H9 (cell line): ENCODE data around the gene SNX25. TPM values are rescaled to one million over a fixed set of nuclear protein-coding genes. Genes with fewer than 3 reads are reported as not detected.

ENCODE experiments used
- DNase-seq: peaks from one replicate; pipeline ENCODE4 v3.0.0-alpha.2; 2017
- H2AFZ ChIP-seq: one replicate; pipeline ENCODE4 v1.6.1; 2013; ENCODE audit warnings: mild to moderate bottlenecking, low read length, control low read depth, moderate library complexity
- H2AK5ac ChIP-seq: 2 replicates; pipeline ENCODE4 v1.6.1; 2013; ENCODE audit warnings: low read length, control low read depth, mixed read lengths; ENCODE audit not compliant: insufficient read length
- H2BK120ac ChIP-seq: one replicate; pipeline ENCODE4 v1.6.1; 2013; ENCODE audit warnings: low read depth, mild to moderate bottlenecking, low read length, control low read depth, inconsistent platforms; ENCODE audit not compliant: poor library complexity, severe bottlenecking
- H2BK12ac ChIP-seq: 2 replicates; pipeline ENCODE4 v1.6.1; 2013; ENCODE audit warnings: low read length, control low read depth, mixed read lengths, low read depth; ENCODE audit not compliant: insufficient read length
- H2BK15ac ChIP-seq: 2 replicates; pipeline ENCODE4 v1.6.1; 2013; ENCODE audit warnings: low read depth, low read length, control low read depth
- H2BK20ac ChIP-seq: one replicate; pipeline ENCODE4 v1.6.1; 2013; ENCODE audit warnings: low read depth, mild to moderate bottlenecking, low read length, control low read depth, inconsistent platforms; ENCODE audit not compliant: poor library complexity, severe bottlenecking
- H2BK5ac ChIP-seq: 2 replicates; pipeline ENCODE4 v1.6.1; 2013; ENCODE audit warnings: low read length, control low read depth, mixed read lengths; ENCODE audit not compliant: insufficient read length
- H3K14ac ChIP-seq: 2 replicates; pipeline ENCODE4 v1.6.1; 2013; ENCODE audit warnings: low read length, control low read depth; ENCODE audit not compliant: insufficient read depth
- H3K18ac ChIP-seq: 2 replicates; pipeline ENCODE4 v1.6.1; 2013; ENCODE audit warnings: low read depth, mild to moderate bottlenecking, mixed read lengths, low read length, control low read depth; ENCODE audit not compliant: insufficient read length
- H3K23ac ChIP-seq: 2 replicates; pipeline ENCODE4 v1.6.1; 2013; ENCODE audit warnings: low read length, control low read depth, mixed read lengths, low read depth; ENCODE audit not compliant: insufficient read length
- H3K23me2 ChIP-seq: 2 replicates; pipeline ENCODE4 v1.6.1; 2013; ENCODE audit warnings: low read depth, mild to moderate bottlenecking, mixed read lengths, low read length, control low read depth; ENCODE audit not compliant: insufficient read length, poor library complexity, severe bottlenecking
- H3K27ac ChIP-seq: 2 replicates; pipeline ENCODE4 v1.5.1; 2013; ENCODE audit warnings: low read length, control low read depth, mixed read lengths, low read depth; ENCODE audit not compliant: insufficient read length
- H3K27me3 ChIP-seq: 2 replicates; pipeline ENCODE4 v1.6.1; 2013; ENCODE audit warnings: low read length, control low read depth, inconsistent platforms; ENCODE audit not compliant: insufficient read depth
- H3K4ac ChIP-seq: 2 replicates; pipeline ENCODE4 v1.6.1; 2013; ENCODE audit warnings: low read depth, mild to moderate bottlenecking, control low read depth, inconsistent platforms, low read length, moderate library complexity
- H3K4me1 ChIP-seq: 2 replicates; pipeline ENCODE4 v1.6.1; 2013; ENCODE audit warnings: low read length, control low read depth, inconsistent platforms; ENCODE audit not compliant: insufficient read depth
- H3K4me2 ChIP-seq: 2 replicates; pipeline ENCODE4 v1.6.1; 2013; ENCODE audit warnings: low read length, control low read depth, mixed read lengths; ENCODE audit not compliant: insufficient read length, insufficient read depth
- H3K56ac ChIP-seq: 2 replicates; pipeline ENCODE4 v1.6.1; 2013; ENCODE audit warnings: low read depth, mild to moderate bottlenecking, mixed read lengths, low read length, control low read depth; ENCODE audit not compliant: insufficient read length
- H3K79me1 ChIP-seq: 2 replicates; pipeline ENCODE4 v1.6.1; 2013; ENCODE audit warnings: low read depth, mild to moderate bottlenecking, moderate library complexity, low read length, control low read depth, inconsistent platforms; ENCODE audit not compliant: insufficient read depth, poor library complexity, severe bottlenecking
- H3K79me2 ChIP-seq: 2 replicates; pipeline ENCODE4 v1.6.1; 2013; ENCODE audit warnings: low read length, control low read depth, inconsistent platforms; ENCODE audit not compliant: insufficient read depth
- H3K9ac ChIP-seq: 2 replicates; pipeline ENCODE4 v1.6.1; 2013; ENCODE audit warnings: low read length, control low read depth, mixed read lengths; ENCODE audit not compliant: insufficient read length; ENCODE audit errors: extremely low read depth
- H3K9me3 ChIP-seq: one replicate; pipeline ENCODE4 v1.6.1; 2013; ENCODE audit warnings: low read depth, low read length, inconsistent platforms; ENCODE audit not compliant: control insufficient read depth
- H3T11ph ChIP-seq: one replicate; pipeline ENCODE4 v1.6.1; 2013; ENCODE audit warnings: mild to moderate bottlenecking, low read length, control low read depth, inconsistent platforms
- H4K20me1 ChIP-seq: one replicate; pipeline ENCODE4 v1.6.1; 2013; ENCODE audit not compliant: control insufficient read depth, insufficient read length, insufficient read depth
- H4K5ac ChIP-seq: 2 replicates; pipeline ENCODE4 v1.6.1; 2013; ENCODE audit warnings: low read depth, mild to moderate bottlenecking, mixed read lengths, low read length, control low read depth; ENCODE audit not compliant: insufficient read length
- H4K8ac ChIP-seq: replicated peaks from 2 replicates; pipeline ENCODE4 v1.6.1; 2013; ENCODE audit warnings: low read length, control low read depth, mixed read lengths, low read depth; ENCODE audit not compliant: insufficient read length
- H4K91ac ChIP-seq: 2 replicates; pipeline ENCODE4 v1.6.1; 2013; ENCODE audit warnings: low read depth, mild to moderate bottlenecking, moderate library complexity, mixed read lengths, low read length, control low read depth; ENCODE audit not compliant: insufficient read length
- H3K27ac Mint-ChIP-seq, 3 experiments: 2 replicates in 2 of 3; 3 replicates in 1 of 3; pipeline ENCODE4 v1.8.0; 2020 to 2021; ENCODE audit warnings: mixed read lengths in 3 of 3, mild to moderate bottlenecking in 1 of 3, moderate library complexity in 1 of 3
- H3K27me3 Mint-ChIP-seq: 2 replicates; pipeline ENCODE4 v1.8.0; 2021; ENCODE audit warnings: low read depth, mild to moderate bottlenecking, moderate library complexity, mixed read lengths
- H3K36me3 Mint-ChIP-seq, 3 experiments: 2 replicates in 2 of 3; 3 replicates in 1 of 3; pipeline ENCODE4 v1.8.0; 2020 to 2021; ENCODE audit warnings: low read depth in 3 of 3, mixed read lengths in 3 of 3; ENCODE audit not compliant: insufficient read depth in 1 of 3
- H3K4me1 Mint-ChIP-seq, 2 experiments: 2 replicates each; pipeline ENCODE4 v1.8.0; 2020; ENCODE audit warnings: mixed read lengths in 2 of 2
- H3K4me3 Mint-ChIP-seq, 2 experiments: 2 replicates in 1 of 2; 3 replicates in 1 of 2; pipeline ENCODE4 v1.8.0; 2020 to 2021; ENCODE audit warnings: mild to moderate bottlenecking in 2 of 2, mixed read lengths in 2 of 2, moderate library complexity in 1 of 2
- H3K9me3 Mint-ChIP-seq, 2 experiments: 2 replicates in 1 of 2; 3 replicates in 1 of 2; pipeline ENCODE4 v1.8.0; 2020; ENCODE audit warnings: mild to moderate bottlenecking in 2 of 2, mixed read lengths in 2 of 2, moderate library complexity in 1 of 2
- CTCF ChIP-seq: fragments of 200-600 bp; sonication (generic); conservative IDR thresholded peaks from 3 replicates; pipeline ENCODE4 v1.8.0; 2021; ENCODE audit warnings: antibody characterized with exemption, mild to moderate bottlenecking
- WGBS: extraction: QIAGEN DNeasy Blood & Tissue Kit; methylation state at CpG from one replicate; pipeline ENCODE4 v1.1.7; 2013; ENCODE audit warnings: missing lambda C conversion rate, low lambda C conversion rate, mixed read lengths; ENCODE audit not compliant: insufficient read length; ENCODE audit errors: extremely low coverage; 5-methylcytosine and 5-hydroxymethylcytosine counted together
- total RNA-seq: library from RNA; stranded (reverse); gene quantifications from 2 replicates; pipeline ENCODE4 v1.2.1, GENCODE V29; 2021

Gene SNX25
- total RNA-seq, 1 experiment from 2014 or later, result 28.2 TPM

GRCh38 chr4:185205697-185206342 is 3.6 kb upstream of the SNX25 start:
- Histone ChIP-seq H4K8ac (no peak overlapping the region), H3K23ac (no peak overlapping the region), H2BK120ac (no peak overlapping the region), H3K27ac (no peak overlapping the region), H3K23me2 (peaks cover 6% of the 10 kb centered on the region), H4K20me1 (no peaks in the 10 kb centered on the region), H3K27me3 (no peaks in the 10 kb centered on the region; the same call in 1 of the 2 replicates), H3T11ph (no peak overlapping the region), H3K4ac (no peak overlapping the region), H2BK12ac (no peak overlapping the region), H3K18ac (no peak overlapping the region), H3K79me1 (no peaks in the 10 kb centered on the region), H2BK15ac (no peak overlapping the region), H3K4me2 (no peak overlapping the region), H3K56ac (no peak overlapping the region), H3K4me1 (peaks cover 7% of the 10 kb centered on the region; the same call in 1 of the 2 replicates), H4K5ac (no peak overlapping the region), H2BK5ac (no peak overlapping the region), H3K9ac (no peak overlapping the region), H2AFZ (no peak overlapping the region), H2BK20ac (no peak overlapping the region), H2AK5ac (no peak overlapping the region), H3K9me3 (no peaks in the 10 kb centered on the region), H3K79me2 (no peaks in the 10 kb centered on the region), H3K14ac (no peak overlapping the region), H4K91ac (no peak overlapping the region)
- H3K9me3 Mint-ChIP-seq, result 0 out of 5 replicates have a peak, but pooled peaks cover 0 to 1% of the 10 kb centered on the region in 2 experiments
- WGBS, result no CpG with 5 or more reads among the region's 8 CpGs
- peaks cover 31 to 37% of the 10 kb centered on the region in 2 experiments for H3K4me1 Mint-ChIP-seq
- no peak overlapping the region for H3K27ac Mint-ChIP-seq
- DNase-seq, result no peak
- TF ChIP-seq CTCF, result no peak
- H3K36me3 Mint-ChIP-seq, result peaks cover 0 to 6% (median 0%) of the 10 kb centered on the region in 3 experiments; a peak in 2 of 7 replicates
- H3K4me3 Mint-ChIP-seq, result no peak overlapping the region
- peaks cover 19% of the 10 kb centered on the region for H3K27me3 Mint-ChIP-seq
